GM12878 (cell line): Measurements from ENCODE around the gene TPRG1. TPM values are rescaled to one million over a fixed set of nuclear protein-coding genes. Genes with fewer than 3 reads are reported as not detected.

Source experiments
- ATAC-seq: fragments of 200-7000 bp; cut with Tn5 transposase; 3 replicates; pipeline ENCODE4 v1.9.1; 2020; ENCODE audit warnings: mild to moderate bottlenecking, moderate library complexity
- BruUV-seq: library from RNA; stranded (reverse); fragments of 400-500 nt; replicated peaks from 2 replicates; lab custom pipeline; 2021; lab: Mats Ljungman, UMichigan
- CTCF ChIA-PET: fragments of 300-600 bp; sonication (Branson Sonifier 250); formaldehyde crosslinking; extraction: SDS; loops from one replicate; lab custom pipeline; 2021; ENCODE audit warnings: inconsistent platforms; lab: Yijun Ruan, JAX
- POLR2A ChIA-PET: fragments of 350-600 bp; formaldehyde crosslinking; extraction: SDS; loops from one replicate; lab custom pipeline; 2021; ENCODE audit warnings: inconsistent platforms; lab: Charles Lee
- RAD21 ChIA-PET: fragments of 300-600 bp; sonication (Branson Sonifier 250); formaldehyde crosslinking; loops from one replicate; lab custom pipeline; 2023; ENCODE audit warnings: antibody characterized with exemption; ENCODE audit not compliant: unreplicated experiment; lab: Charles Lee
- SMC1A ChIA-PET: fragments of 300-600 bp; sonication (Branson Sonifier 250); formaldehyde crosslinking; loops from one replicate; lab custom pipeline; 2023; ENCODE audit not compliant: unreplicated experiment, uncharacterized antibody; lab: Charles Lee
- DNase-seq: peaks from one replicate; pipeline ENCODE4 v3.0.0-alpha.2; 2011; ENCODE audit warnings: low read depth, low spot score
- FAIRE-seq: peaks from 3 replicates; lab custom pipeline; 2011; peaks lifted over from hg19 to GRCh38; lab: Jason Lieb, UNC
- H2AFZ ChIP-seq: 2 replicates; pipeline ENCODE4 v1.6.0; 2011; ENCODE audit warnings: low read depth, low read length, control low read depth; ENCODE audit not compliant: control insufficient read depth
- H3K27ac ChIP-seq: 2 replicates; pipeline ENCODE4 v1.5.1; 2011; ENCODE audit warnings: control low read depth; ENCODE audit not compliant: control insufficient read depth, insufficient read depth
- H3K27me3 ChIP-seq, 2 experiments: replicated peaks in 1 of 2; 2 replicates each; pipeline versions ENCODE4 v1.6.0 to v1.6.1; 2011; ENCODE audit warnings: low read length in 1 of 2; ENCODE audit not compliant: control insufficient read depth in 2 of 2, insufficient read depth in 2 of 2
- H3K36me3 ChIP-seq, 2 experiments: 2 replicates each; pipeline ENCODE4 v1.5.1; 2011; ENCODE audit warnings: low read length in 1 of 2; ENCODE audit not compliant: control insufficient read depth in 2 of 2, insufficient read depth in 2 of 2
- H3K4me1 ChIP-seq: 2 replicates; pipeline ENCODE4 v1.6.1; 2011; ENCODE audit warnings: mild to moderate bottlenecking, low read length, moderate library complexity, mixed read lengths; ENCODE audit not compliant: control insufficient read depth, insufficient read depth
- H3K4me2 ChIP-seq: 2 replicates; pipeline ENCODE4 v1.6.0; 2011; ENCODE audit warnings: control low read depth; ENCODE audit not compliant: control insufficient read depth, insufficient read depth
- H3K4me3 ChIP-seq: fragments of 200-600 bp; sonication (generic); 2 replicates; pipeline ENCODE4 v1.5.1; 2016
- H3K79me2 ChIP-seq: 2 replicates; pipeline ENCODE4 v1.6.0; 2011; ENCODE audit warnings: low read length; ENCODE audit not compliant: control insufficient read depth, insufficient read depth
- H3K9ac ChIP-seq: 2 replicates; pipeline ENCODE4 v1.8.0; 2011; ENCODE audit warnings: low read length, control low read depth, mixed read lengths; ENCODE audit not compliant: control insufficient read depth, insufficient read depth
- H3K9me3 ChIP-seq: replicated peaks from 3 replicates; pipeline ENCODE4 v1.5.1; 2011; ENCODE audit warnings: mild to moderate bottlenecking, low read length; ENCODE audit not compliant: control insufficient read depth, insufficient read depth
- H4K20me1 ChIP-seq: 2 replicates; pipeline ENCODE4 v1.6.0; 2011; ENCODE audit not compliant: control insufficient read depth, insufficient read depth
- BCL11A ChIP-seq: IDR thresholded peaks from 2 replicates; pipeline ENCODE4 v1.6.1; 2011; ENCODE audit warnings: low read depth, low read length
- FOXM1 ChIP-seq: IDR thresholded peaks from 2 replicates; pipeline ENCODE4 v1.6.1; 2012; ENCODE audit warnings: low read depth, mild to moderate bottlenecking, inconsistent platforms, low read length, moderate library complexity
- PBX3 ChIP-seq: IDR thresholded peaks from 2 replicates; pipeline ENCODE4 v1.6.1; 2011; ENCODE audit warnings: mild to moderate bottlenecking, low read depth, low read length, moderate library complexity; ENCODE audit not compliant: insufficient replicate concordance
- SMARCA5 ChIP-seq: fragments of 450-650 bp; IDR thresholded peaks from 2 replicates; pipeline ENCODE4 v1.6.1; 2017; ENCODE audit warnings: mild to moderate bottlenecking
- SUPT20H ChIP-seq: IDR thresholded peaks from 2 replicates; pipeline ENCODE4 v1.6.1; 2011; ENCODE audit warnings: low read depth, mild to moderate bottlenecking, low read length, moderate library complexity, borderline replicate concordance; ENCODE audit not compliant: control insufficient read depth
- ZNF217 ChIP-seq: fragments of 450-650 bp; IDR thresholded peaks from 2 replicates; pipeline ENCODE4 v1.6.1; 2017; ENCODE audit warnings: antibody characterized with exemption, mild to moderate bottlenecking
- WGBS: methylation state at CpG from one replicate; pipeline ENCODE4 v1.1.6; 2016; ENCODE audit warnings: low lambda C conversion rate; ENCODE audit not compliant: insufficient replicate concordance, insufficient coverage; ENCODE audit errors: missing lambda C conversion rate; 5-methylcytosine and 5-hydroxymethylcytosine counted together
- in situ Hi-C: fragments of 300-500 bp; cut with MboI; formaldehyde crosslinking; loops from 9 replicates; pipeline ENCODE4 v1.14.3; 2018; ENCODE audit warnings: mixed read lengths
- intact Hi-C: fragments of 100-400 bp; cut with micrococcal nuclease; formaldehyde crosslinking; loops from one replicate; pipeline ENCODE4 v1.14.2; 2022; ENCODE audit not compliant: unreplicated experiment
- polyA plus RNA-seq, 11 experiments: library from polyadenylated mRNA; depleted of rRNA in 4 of 11; unstranded in 6 of 11; stranded (reverse) in 5 of 11; fragments of >200 nt; fragmentation: Nextera tagmentation in 4 of 11; fragmentation: Illumina TruSeq in 1 of 11; extraction: Ambion mirVana in 4 of 11; extraction: Trizol in 1 of 11; gene quantifications; 1 replicate in 1 of 11; 2 replicates in 10 of 11; pipeline versions ENCODE4 v1.2.1 to v1.2.3, GENCODE V29; 2011 to 2016; ENCODE audit warnings: inconsistent platforms in 2 of 11, missing spikeins in 2 of 11, low read depth in 1 of 11
- total RNA-seq, 4 experiments: library from RNA; depleted of rRNA in 3 of 4; stranded (reverse); fragments of >200 nt in 3 of 4; fragmentation: Illumina TruSeq in 1 of 4; extraction: Trizol in 1 of 4; gene quantifications; 2 replicates each; pipeline versions ENCODE4 v1.2.1 to v1.2.3, GENCODE V29; 2013 to 2021

The TPRG1 gene
- total and polyA plus RNA-seq, 10 of the 15 experiments (the other 5 are each of a cell fraction or from before 2014, with no cell fraction given), result 0.26 to 30.7 (median 3.6) TPM

- DNase-seq, result no peak
- Histone ChIP-seq H3K4me1 (no peaks in the 10 kb centered on the region), H3K27ac (no peak overlapping the region), H4K20me1 (no peaks in the 10 kb centered on the region), H3K9ac (no peak overlapping the region), H3K27me3 (no peaks in the 10 kb centered on the region), H2AFZ (no peak overlapping the region), H3K4me2 (no peak overlapping the region), H3K4me3 (no peak overlapping the region), H3K36me3 (no peaks in the 10 kb centered on the region), H3K9me3 (no peaks in the 10 kb centered on the region), H3K79me2 (no peaks in the 10 kb centered on the region)
- SMC1A ChIA-PET, result no interaction called here
- RAD21 ChIA-PET, result no interaction called here
- ATAC-seq, result no peak
- POLR2A ChIA-PET, result no interaction called here
- intact Hi-C loops (loop anchor here (10.0 kb wide), 1 partner anchor 64 kb away; no protein-coding TSS in a partner anchor), in situ Hi-C loops (no loop called here)
- CTCF ChIA-PET, result interaction anchor here (2.2 kb wide), 1 partner anchor 12 kb away, joined by 7 read pairs; no protein-coding TSS in a partner anchor
- 24% methylated on average over 7 of the region's 7 CpGs for WGBS
- no TSS peak for BruUV-seq
- FAIRE-seq, result no peak
- TF ChIP-seq SMARCA5 (no peak), FOXM1 (no peak), ZNF217 (no peak), BCL11A (no peak)
Observed at GRCh38 chr3:189170559-189170958, 1.2 kb upstream of the TPRG1 start.

GRCh38 chr3:189172668-189173419 lies 1.1 kb downstream of the TPRG1 start:
- Histone ChIP-seq H4K20me1 (no peaks in the 10 kb centered on the region), H3K27ac (no peak overlapping the region), H3K4me1 (no peaks in the 10 kb centered on the region), H2AFZ (no peak overlapping the region), H3K9ac (no peak overlapping the region), H3K79me2 (no peaks in the 10 kb centered on the region), H3K9me3 (no peaks in the 10 kb centered on the region), H3K27me3 (no peaks in the 10 kb centered on the region), H3K4me2 (no peak overlapping the region), H3K4me3 (no peak overlapping the region), H3K36me3 (no peaks in the 10 kb centered on the region)
- ChIA-PET CTCF (no interaction called here), SMC1A (no interaction called here), RAD21 (interaction anchor here (0.6 kb wide), 1 partner anchor 1404 kb away, joined by 3 read pairs; no protein-coding TSS in a partner anchor), POLR2A (no interaction called here)
- ATAC-seq, result no peak
- DNase-seq, result no peak
- in situ Hi-C loops, result no loop called here
- intact Hi-C loops, result loop anchor here (10.0 kb wide), 1 partner anchor 62 kb away; no protein-coding TSS in a partner anchor
- 38% methylated on average over 8 of the region's 8 CpGs for WGBS
- no TSS peak for BruUV-seq
- no peak for FAIRE-seq
- TF ChIP-seq SUPT20H (no peak), PBX3 (no peak)
